HEK293 (cell line): Measurements from ENCODE around the gene SPAG5.

ENCODE experiments used
- FEZF1 ChIP-seq: fragments of 450-650 bp; formaldehyde crosslinking; IDR thresholded peaks from 2 replicates; pipeline ENCODE4 v1.5.1; 2016; ENCODE audit warnings: missing biosample characterization, missing genetic modification characterization
- KLF10 ChIP-seq: fragments of 450-650 bp; IDR thresholded peaks from 2 replicates; pipeline ENCODE4 v1.5.1; 2018; ENCODE audit warnings: missing biosample characterization, mild to moderate bottlenecking, missing genetic modification characterization
- KLF8 ChIP-seq: fragments of 450-650 bp; formaldehyde crosslinking; IDR thresholded peaks from 2 replicates; pipeline ENCODE4 v1.5.1; 2016; ENCODE audit warnings: missing biosample characterization, missing genetic modification characterization
- SCRT2 ChIP-seq: fragments of 450-650 bp; formaldehyde crosslinking; IDR thresholded peaks from 2 replicates; pipeline ENCODE4 v1.5.1; 2016; ENCODE audit warnings: missing biosample characterization, missing genetic modification characterization
- YY1 ChIP-seq: fragments of 450-650 bp; formaldehyde crosslinking; IDR thresholded peaks from 2 replicates; pipeline ENCODE4 v1.5.1; 2018; ENCODE audit warnings: missing biosample characterization, missing genetic modification characterization
- ZNF10 ChIP-seq: fragments of 450-650 bp; formaldehyde crosslinking; IDR thresholded peaks from 2 replicates; pipeline ENCODE4 v1.5.1; 2017; ENCODE audit warnings: missing biosample characterization, missing genetic modification characterization
- ZNF16 ChIP-seq: fragments of 450-650 bp; formaldehyde crosslinking; IDR thresholded peaks from 2 replicates; pipeline ENCODE4 v1.5.1; 2016; ENCODE audit warnings: low read depth, missing biosample characterization, missing genetic modification characterization
- ZNF324 ChIP-seq: fragments of 450-650 bp; formaldehyde crosslinking; IDR thresholded peaks from 2 replicates; pipeline ENCODE4 v1.5.1; 2016; ENCODE audit warnings: missing biosample characterization, missing genetic modification characterization
- ZNF670 ChIP-seq: fragments of 450-650 bp; formaldehyde crosslinking; IDR thresholded peaks from 2 replicates; pipeline ENCODE4 v1.5.1; 2016; ENCODE audit warnings: missing biosample characterization, missing genetic modification characterization, low read depth
- ZNF677 ChIP-seq: fragments of 450-650 bp; IDR thresholded peaks from 2 replicates; pipeline ENCODE4 v1.5.0; 2018; ENCODE audit warnings: missing biosample characterization, mild to moderate bottlenecking, missing genetic modification characterization, moderate library complexity
- ZNF701 ChIP-seq: fragments of 450-650 bp; formaldehyde crosslinking; IDR thresholded peaks from 2 replicates; pipeline ENCODE4 v1.5.1; 2016; ENCODE audit warnings: missing biosample characterization, missing genetic modification characterization
- ZNF776 ChIP-seq: fragments of 450-650 bp; formaldehyde crosslinking; IDR thresholded peaks from 2 replicates; pipeline ENCODE4 v1.5.0; 2017; ENCODE audit warnings: missing biosample characterization, missing genetic modification characterization, borderline replicate concordance
- ZNF791 ChIP-seq: fragments of 450-650 bp; formaldehyde crosslinking; IDR thresholded peaks from 2 replicates; pipeline ENCODE4 v1.5.1; 2016; ENCODE audit warnings: missing biosample characterization, missing genetic modification characterization
- ZNF792 ChIP-seq: fragments of 450-650 bp; formaldehyde crosslinking; IDR thresholded peaks from 2 replicates; pipeline ENCODE4 v1.5.1; 2016; ENCODE audit warnings: missing biosample characterization, missing genetic modification characterization
- TF ChIP-seq, protein P1 (sequence below): fragments of 450-650 bp; formaldehyde crosslinking; conservative IDR thresholded peaks from 2 replicates; pipeline ENCODE4 v1.5.1; 2016; ENCODE audit warnings: low read depth, missing biosample characterization, missing genetic modification characterization
- TF ChIP-seq, protein P2 (sequence below): fragments of 450-650 bp; formaldehyde crosslinking; IDR thresholded peaks from 2 replicates; pipeline ENCODE4 v1.5.1; 2016; ENCODE audit warnings: missing biosample characterization, missing genetic modification characterization
- TF ChIP-seq, protein P3 (sequence below): fragments of 450-650 bp; formaldehyde crosslinking; conservative IDR thresholded peaks from 2 replicates; pipeline ENCODE4 v1.5.1; 2016; ENCODE audit warnings: low read depth, missing biosample characterization, missing genetic modification characterization
- TF ChIP-seq, protein P4 (sequence below): fragments of 450-650 bp; formaldehyde crosslinking; IDR thresholded peaks from 2 replicates; pipeline ENCODE4 v1.5.1; 2016; ENCODE audit warnings: missing biosample characterization, missing genetic modification characterization
- TF ChIP-seq, protein P5 (sequence below): fragments of 450-650 bp; formaldehyde crosslinking; IDR thresholded peaks from 2 replicates; pipeline ENCODE4 v1.5.1; 2016; ENCODE audit warnings: missing biosample characterization, missing genetic modification characterization
- TF ChIP-seq, protein P6 (sequence below): fragments of 450-650 bp; formaldehyde crosslinking; IDR thresholded peaks from 2 replicates; pipeline ENCODE4 v1.5.1; 2016; ENCODE audit warnings: missing biosample characterization, missing genetic modification characterization

SPAG5 gene

DNA sequence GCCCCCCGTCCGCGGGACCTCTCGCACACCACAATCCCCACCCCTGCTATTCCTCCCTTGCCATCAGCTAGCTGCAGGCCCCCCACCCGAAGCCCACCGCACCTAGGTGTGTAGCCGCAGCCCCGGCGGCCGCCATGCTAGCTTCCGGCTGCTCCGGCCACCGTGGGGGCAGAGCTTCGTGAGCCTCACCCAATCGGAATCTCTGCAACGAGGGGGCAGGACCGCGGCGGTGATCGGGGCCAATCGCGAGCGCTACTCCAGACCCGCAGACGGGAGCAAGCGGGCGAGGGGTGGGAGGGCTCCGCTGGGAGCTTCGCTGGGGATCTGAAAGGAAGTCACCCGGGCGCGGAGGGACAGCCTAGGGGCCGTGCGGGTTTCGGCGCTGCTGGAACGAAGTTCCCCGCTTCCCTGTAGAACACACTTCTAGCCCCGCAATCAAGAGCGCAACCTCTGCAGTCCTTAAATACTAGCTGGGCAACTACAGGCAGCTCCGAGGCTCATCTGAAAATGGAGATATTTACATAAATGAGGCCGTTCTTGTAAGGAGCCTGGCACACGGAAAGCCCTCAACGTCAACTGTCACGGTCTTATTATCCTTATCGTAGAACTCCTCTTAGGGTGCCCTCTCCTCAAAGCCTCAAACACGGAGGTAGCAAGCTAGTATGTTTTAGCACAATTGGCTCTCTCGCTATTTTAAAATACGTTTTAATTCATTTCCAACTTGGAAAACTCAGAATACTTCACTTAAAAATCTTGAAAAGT, 27.3 kb downstream of the SPAG5 start, which contains the start of gene PIGS (continued):
- TF ChIP-seq, protein P1, sequence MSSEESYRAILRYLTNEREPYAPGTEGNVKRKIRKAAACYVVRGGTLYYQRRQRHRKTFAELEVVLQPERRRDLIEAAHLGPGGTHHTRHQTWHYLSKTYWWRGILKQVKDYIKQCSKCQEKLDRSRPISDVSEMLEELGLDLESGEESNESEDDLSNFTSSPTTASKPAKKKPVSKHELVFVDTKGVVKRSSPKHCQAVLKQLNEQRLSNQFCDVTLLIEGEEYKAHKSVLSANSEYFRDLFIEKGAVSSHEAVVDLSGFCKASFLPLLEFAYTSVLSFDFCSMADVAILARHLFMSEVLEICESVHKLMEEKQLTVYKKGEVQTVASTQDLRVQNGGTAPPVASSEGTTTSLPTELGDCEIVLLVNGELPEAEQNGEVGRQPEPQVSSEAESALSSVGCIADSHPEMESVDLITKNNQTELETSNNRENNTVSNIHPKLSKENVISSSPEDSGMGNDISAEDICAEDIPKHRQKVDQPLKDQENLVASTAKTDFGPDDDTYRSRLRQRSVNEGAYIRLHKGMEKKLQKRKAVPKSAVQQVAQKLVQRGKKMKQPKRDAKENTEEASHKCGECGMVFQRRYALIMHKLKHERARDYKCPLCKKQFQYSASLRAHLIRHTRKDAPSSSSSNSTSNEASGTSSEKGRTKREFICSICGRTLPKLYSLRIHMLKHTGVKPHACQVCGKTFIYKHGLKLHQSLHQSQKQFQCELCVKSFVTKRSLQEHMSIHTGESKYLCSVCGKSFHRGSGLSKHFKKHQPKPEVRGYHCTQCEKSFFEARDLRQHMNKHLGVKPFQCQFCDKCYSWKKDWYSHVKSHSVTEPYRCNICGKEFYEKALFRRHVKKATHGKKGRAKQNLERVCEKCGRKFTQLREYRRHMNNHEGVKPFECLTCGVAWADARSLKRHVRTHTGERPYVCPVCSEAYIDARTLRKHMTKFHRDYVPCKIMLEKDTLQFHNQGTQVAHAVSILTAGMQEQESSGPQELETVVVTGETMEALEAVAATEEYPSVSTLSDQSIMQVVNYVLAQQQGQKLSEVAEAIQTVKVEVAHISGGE = peak; percentile 96
- TF ChIP-seq ZNF324 = no peak
- TF ChIP-seq, protein P2, sequence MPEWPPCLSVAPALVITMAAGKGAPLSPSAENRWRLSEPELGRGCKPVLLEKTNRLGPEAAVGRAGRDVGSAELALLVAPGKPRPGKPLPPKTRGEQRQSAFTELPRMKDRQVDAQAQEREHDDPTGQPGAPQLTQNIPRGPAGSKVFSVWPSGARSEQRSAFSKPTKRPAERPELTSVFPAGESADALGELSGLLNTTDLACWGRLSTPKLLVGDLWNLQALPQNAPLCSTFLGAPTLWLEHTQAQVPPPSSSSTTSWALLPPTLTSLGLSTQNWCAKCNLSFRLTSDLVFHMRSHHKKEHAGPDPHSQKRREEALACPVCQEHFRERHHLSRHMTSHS (tag by site-specific recombination) = no peak
- TF ChIP-seq FEZF1 (tag by site-specific recombination) = no peak
- no peak for TF ChIP-seq ZNF701
- no peak for TF ChIP-seq ZNF677
- TF ChIP-seq ZNF792 (tag by site-specific recombination) = no peak
- TF ChIP-seq KLF8 (tag by site-specific recombination) = peak; percentile 70; the same call in 1 of the 2 replicates
- no peak for TF ChIP-seq ZNF10 (tag by site-specific recombination)
- TF ChIP-seq KLF10 (tag by site-specific recombination) = peak; percentile 94
- no peak for TF ChIP-seq ZNF670 (tag by site-specific recombination)
- TF ChIP-seq YY1 (tag by site-specific recombination) = peak; percentile 86
- TF ChIP-seq ZNF16 (tag by site-specific recombination) = no peak
- TF ChIP-seq, protein P3, sequence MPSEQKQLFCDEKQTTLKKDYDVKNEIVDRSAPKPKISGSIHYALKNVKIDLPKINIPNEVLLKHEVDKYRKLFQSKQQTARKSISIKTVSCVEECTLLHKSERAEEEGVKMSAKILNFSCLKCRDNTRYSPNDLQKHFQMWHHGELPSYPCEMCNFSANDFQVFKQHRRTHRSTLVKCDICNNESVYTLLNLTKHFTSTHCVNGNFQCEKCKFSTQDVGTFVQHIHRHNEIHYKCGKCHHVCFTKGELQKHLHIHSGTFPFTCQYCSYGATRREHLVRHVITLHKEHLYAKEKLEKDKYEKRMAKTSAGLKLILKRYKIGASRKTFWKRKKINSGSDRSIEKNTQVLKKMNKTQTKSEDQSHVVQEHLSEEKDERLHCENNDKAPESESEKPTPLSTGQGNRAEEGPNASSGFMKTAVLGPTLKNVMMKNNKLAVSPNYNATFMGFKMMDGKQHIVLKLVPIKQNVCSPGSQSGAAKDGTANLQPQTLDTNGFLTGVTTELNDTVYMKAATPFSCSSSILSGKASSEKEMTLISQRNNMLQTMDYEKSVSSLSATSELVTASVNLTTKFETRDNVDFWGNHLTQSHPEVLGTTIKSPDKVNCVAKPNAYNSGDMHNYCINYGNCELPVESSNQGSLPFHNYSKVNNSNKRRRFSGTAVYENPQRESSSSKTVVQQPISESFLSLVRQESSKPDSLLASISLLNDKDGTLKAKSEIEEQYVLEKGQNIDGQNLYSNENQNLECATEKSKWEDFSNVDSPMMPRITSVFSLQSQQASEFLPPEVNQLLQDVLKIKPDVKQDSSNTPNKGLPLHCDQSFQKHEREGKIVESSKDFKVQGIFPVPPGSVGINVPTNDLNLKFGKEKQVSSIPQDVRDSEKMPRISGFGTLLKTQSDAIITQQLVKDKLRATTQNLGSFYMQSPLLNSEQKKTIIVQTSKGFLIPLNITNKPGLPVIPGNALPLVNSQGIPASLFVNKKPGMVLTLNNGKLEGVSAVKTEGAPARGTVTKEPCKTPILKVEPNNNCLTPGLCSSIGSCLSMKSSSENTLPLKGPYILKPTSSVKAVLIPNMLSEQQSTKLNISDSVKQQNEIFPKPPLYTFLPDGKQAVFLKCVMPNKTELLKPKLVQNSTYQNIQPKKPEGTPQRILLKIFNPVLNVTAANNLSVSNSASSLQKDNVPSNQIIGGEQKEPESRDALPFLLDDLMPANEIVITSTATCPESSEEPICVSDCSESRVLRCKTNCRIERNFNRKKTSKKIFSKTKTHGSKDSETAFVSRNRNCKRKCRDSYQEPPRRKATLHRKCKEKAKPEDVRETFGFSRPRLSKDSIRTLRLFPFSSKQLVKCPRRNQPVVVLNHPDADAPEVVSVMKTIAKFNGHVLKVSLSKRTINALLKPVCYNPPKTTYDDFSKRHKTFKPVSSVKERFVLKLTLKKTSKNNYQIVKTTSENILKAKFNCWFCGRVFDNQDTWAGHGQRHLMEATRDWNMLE (tag by site-specific recombination) = no peak
- TF ChIP-seq, protein P4, sequence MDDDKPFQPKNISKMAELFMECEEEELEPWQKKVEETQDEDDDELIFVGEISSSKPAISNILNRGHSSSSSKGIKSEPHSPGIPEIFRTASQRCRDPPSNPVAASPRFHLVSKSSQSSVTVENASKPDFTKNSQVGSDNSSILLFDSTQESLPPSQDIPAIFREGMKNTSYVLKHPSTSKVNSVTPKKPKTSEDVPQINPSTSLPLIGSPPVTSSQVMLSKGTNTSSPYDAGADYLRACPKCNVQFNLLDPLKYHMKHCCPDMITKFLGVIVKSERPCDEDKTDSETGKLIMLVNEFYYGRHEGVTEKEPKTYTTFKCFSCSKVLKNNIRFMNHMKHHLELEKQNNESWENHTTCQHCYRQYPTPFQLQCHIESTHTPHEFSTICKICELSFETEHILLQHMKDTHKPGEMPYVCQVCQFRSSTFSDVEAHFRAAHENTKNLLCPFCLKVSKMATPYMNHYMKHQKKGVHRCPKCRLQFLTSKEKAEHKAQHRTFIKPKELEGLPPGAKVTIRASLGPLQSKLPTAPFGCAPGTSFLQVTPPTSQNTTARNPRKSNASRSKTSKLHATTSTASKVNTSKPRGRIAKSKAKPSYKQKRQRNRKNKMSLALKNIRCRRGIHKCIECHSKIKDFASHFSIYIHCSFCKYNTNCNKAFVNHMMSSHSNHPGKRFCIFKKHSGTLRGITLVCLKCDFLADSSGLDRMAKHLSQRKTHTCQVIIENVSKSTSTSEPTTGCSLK (tag by site-specific recombination) = no peak
- TF ChIP-seq ZNF776 (tag by site-specific recombination) = no peak
- TF ChIP-seq, protein P5, sequence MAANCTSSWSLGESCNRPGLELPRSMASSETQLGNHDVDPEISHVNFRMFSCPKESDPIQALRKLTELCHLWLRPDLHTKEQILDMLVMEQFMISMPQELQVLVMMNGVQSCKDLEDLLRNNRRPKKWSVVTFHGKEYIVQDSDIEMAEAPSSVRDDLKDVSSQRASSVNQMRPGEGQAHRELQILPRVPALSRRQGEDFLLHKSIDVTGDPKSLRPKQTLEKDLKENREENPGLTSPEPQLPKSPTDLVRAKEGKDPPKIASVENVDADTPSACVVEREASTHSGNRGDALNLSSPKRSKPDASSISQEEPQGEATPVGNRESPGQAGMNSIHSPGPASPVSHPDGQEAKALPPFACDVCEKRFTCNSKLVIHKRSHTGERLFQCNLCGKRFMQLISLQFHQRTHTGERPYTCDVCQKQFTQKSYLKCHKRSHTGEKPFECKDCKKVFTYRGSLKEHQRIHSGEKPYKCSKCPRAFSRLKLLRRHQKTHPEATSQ (tag by site-specific recombination) = no peak
- TF ChIP-seq SCRT2 = no peak
- TF ChIP-seq, protein P6, sequence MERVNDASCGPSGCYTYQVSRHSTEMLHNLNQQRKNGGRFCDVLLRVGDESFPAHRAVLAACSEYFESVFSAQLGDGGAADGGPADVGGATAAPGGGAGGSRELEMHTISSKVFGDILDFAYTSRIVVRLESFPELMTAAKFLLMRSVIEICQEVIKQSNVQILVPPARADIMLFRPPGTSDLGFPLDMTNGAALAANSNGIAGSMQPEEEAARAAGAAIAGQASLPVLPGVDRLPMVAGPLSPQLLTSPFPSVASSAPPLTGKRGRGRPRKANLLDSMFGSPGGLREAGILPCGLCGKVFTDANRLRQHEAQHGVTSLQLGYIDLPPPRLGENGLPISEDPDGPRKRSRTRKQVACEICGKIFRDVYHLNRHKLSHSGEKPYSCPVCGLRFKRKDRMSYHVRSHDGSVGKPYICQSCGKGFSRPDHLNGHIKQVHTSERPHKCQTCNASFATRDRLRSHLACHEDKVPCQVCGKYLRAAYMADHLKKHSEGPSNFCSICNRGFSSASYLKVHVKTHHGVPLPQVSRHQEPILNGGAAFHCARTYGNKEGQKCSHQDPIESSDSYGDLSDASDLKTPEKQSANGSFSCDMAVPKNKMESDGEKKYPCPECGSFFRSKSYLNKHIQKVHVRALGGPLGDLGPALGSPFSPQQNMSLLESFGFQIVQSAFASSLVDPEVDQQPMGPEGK (tag by site-specific recombination) = peak; percentile 81
- TF ChIP-seq ZNF791 (tag by site-specific recombination) = no peak
